GM21515 (cell line): ENCODE data around the gene PYGM.

Experiments
- ATAC-seq: cut with Tn5 transposase; IDR thresholded peaks from one replicate; pipeline ENCODE4 v1.9.1; 2021; ENCODE audit not compliant: unreplicated experiment

PYGM gene

DNA sequence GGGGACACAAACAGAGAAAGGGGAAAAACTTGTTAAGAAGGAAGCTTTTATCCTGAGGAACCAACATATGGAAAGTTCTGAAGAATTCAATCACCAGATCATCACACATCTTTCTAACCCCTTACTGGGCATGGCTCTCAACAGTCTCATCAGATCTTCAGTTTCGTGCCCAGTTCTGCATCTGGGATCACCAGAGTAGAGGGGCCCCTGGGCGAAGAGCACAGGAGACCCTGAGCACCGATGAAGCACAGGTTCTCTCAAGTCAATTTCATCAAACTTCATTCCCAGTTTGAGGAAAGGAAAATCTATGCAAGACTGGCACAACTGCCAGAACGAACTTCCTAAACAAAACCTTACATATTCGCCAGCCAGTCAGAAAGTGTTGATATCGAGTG, 8.5 kb upstream of the PYGM start:
- ATAC-seq: no peak

DNA sequence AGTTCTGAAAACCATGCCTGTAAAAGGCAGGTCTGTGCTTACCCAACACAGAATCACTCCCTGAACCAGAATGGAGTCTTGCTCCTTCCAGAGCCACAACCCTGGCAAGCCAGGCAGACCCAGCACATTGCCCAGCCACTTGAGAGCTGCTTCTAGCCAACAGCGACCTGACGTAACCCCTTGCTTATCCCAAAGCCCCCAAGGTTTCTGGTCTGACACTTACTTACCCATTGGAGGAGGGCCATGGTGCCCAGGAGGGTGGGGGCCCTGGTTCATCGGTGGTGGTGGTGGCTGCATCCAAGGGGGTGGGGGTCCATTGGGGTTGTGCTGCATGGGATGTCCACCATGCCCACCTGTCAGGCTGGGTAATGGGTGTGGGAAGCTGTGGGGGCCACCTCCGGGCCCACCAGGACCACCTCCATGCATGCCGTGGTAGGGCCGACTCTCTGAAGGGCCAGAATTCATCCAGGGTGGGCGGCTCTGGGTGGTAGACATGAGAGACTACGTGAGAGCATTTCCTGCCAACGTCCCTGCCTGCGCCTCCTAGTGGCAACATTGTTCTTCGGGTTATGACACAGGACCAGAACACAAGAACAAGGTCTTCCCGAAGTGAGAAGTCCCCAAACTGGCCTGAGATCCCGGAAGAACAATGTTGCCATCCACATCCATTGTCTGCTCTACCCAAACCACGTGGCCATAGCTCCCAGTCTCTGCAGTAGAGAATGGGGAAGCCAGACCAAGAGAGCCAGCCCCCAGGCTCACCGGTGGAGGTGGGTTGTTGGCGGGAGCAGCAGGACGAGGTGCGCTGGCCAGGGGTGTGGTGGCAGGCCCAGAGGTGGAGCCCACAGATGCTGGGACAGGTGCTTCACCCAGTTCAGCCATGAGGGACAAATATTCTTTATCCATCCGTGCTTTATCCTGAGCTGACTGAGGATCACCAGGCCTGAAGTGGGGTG, 7.8 kb upstream of the PYGM start:
- ATAC-seq: no peak

DNA sequence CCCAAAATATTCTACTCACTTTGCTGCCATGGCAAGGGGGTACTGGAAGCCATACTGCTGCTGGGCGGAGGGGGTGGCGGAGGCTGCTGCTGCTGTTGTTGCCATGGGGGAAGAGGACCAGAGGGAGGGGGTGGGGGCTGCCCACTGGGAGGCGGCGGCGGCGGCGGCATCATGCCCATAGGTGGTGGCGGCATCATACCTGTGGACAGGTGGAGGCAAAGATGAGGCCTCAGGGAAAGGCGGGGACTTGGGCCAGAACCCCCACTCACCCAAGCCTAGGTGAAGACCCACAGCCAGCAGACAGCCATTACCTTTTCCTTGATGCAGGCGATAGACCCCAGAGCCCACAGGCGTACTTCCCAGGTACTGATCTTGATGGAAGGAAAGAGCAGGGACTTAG, 7.1 kb upstream of the PYGM start:
- ATAC-seq: no peak

DNA sequence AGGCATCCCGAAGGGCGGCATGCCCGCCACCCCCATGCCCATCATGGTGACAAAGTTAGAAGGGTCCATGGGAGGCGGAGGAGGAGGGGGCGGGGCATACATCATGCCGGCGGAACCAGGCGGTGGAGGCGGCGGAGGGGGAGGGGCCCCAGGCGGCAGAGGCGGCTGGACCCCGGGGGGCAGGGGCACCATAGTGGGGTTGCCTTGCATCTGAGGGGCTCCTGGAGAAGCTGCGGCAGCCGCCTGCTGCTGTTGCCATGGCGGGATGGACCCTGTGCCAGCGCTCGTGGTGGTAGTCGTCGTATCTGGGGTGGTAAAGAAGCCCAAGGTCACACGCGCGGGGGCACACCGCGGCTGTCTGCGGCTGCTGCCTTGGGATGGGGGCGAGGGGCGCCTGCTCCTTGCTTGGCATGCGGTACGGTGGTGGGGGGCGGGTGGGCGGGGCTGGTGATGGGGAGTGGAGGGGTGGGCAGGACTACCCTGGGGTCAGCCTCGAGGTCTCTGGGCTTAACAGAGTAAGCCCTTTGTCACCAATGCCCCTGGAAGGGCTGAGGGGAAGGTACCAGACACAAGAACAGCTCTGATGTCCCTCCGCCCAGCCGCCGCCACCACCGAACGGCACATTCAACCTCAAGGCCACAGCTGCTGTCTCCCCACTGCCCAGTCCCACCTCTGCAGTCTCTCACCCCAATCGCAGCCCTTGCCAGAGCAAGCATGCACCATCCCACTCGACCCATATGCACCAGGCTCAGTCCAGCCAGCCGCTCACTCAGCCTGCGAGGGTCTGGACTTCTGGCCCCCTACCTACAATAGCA, 6.3 kb upstream of the PYGM start:
- ATAC-seq: no peak

DNA sequence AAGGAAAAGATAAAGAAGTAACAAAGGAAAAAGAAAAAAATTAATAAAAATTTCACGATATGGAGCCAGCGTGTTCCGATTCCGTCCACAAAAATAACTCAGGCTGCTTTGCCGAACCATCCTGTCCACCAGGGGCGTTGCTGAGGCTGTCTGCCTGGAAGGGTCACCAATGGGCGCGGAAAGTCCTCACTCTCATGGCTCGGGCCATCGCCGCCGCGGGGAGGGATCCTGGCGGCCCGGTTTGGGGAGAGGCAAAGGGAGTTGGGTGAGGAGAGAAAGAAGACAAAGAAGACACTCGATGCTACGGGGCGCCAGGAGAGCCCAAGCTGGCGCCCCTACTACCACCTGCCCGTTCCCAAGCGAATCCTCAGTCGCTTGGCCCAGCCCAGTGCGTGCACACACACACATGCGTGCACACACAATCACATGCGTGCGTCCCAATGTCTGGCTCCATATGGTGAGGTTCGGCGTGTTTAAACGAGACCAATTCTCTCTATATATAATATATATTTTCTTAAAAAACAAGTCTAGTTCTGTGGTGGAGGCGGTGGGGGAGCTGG, 5.6 kb upstream of the PYGM start:
- ATAC-seq: no peak

DNA sequence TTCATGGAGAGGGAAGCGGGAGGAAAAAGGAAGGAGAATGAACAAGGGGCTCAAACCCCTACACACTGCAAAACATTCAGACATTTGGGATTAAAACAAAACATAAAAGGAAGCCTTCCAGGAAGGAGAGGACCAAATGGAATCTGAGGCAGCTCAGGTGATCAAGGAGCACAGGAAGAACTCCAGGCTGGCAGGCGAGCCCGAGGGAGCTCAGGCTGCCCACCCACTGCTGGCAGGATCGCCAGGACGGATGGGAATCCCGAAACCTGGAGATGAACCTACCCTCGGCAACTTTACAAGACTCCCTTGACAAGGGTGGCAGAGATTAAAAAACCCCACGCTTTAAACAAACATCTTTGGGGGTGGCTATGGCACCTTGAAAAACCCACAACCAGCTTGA, 5.0 kb upstream of the PYGM start:
- ATAC-seq: no peak

DNA sequence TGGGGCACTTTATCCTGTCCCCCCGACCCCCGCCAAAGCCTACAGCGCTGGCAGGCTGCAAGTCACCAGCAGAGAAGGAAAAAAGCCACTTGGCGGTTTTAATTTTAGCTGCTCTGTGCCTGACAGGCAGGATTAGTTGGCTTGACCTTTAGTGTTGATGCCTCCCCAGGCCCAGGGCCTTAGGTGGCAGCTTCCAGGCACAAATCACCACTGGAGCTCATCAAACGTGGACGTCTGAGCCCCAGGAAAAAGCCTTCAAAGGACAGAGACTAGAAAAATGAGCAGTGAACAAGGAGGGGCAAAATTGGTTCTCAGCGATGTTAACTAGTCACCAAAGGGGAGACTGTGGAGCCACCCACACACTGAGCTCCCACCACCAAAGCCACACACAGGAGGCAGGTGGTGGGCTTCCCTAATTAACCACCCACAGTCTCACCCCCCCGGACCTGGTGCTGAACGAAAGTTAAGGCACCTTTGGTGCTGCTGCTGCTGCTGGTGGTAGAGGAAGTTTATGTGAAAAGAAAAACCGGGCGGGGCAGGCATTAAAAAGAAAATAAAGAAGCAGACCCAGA, 4.4 kb upstream of the PYGM start:
- ATAC-seq: no peak

DNA sequence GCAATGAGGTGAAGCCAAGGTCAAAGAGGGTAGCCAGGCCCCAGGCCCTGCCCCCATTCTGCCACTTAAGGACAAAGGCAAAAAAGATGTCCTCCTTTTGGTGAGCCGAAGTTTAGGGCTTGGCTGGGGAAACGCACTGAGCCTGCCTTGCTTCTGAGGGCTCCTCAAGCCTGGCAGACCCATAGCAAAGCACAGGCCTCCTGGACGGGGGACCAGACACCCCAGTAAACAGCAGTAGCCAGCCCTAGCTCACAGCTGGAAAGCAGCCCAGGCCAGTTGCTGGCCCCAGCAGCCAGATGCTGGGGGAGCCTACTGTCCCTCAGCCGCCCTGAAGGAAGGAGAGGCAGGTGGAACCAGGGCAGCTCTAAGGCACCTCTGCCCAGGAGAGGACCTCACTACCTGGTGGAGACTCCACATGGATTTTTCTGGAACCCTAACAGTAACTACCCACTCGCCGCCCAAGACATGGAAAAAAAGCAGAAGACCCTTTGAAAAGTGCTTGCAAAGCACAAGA, 3.8 kb upstream of the PYGM start:
- ATAC-seq: no peak

DNA sequence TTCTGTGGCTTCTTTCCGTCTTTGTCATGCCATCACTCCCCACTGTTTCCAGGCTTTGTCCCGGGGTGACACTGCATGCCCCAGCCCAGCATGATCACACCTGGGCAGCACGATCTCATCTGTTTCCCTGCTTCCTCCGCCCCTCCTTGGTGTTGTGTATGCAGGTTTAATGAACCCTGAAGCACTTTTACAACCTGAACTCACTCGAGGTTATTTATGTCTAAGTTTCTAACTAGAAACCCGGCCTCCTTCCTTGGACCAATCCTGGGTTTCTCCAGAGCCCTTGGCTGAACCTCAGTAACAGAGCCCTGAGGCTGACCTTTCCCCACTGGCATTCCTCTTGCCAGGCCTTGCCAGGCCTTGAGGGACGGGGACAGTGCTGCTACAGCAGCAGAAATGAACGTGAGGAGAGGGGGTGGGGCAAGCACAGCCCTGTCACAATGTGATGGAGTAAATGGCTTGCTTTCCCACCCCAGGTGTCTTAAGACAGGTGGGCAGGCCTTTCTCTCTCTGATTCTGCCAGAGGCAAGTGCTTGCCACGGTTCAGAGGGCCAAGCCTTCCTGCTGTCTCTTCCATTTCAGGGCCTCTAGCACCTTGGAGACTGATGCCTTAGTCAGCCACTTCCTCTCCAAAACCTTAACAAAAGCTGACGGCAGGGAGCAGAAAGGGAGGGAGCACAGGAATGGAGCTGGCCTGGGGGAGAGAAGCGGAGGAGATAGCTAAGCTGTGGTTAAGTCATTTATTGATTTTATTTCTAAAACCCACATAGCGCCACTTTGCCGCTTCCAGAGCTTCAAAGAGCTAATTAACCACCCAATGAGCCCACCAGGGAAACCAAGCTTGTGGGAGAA, 3.1 kb upstream of the PYGM start:
- no peak for ATAC-seq

DNA sequence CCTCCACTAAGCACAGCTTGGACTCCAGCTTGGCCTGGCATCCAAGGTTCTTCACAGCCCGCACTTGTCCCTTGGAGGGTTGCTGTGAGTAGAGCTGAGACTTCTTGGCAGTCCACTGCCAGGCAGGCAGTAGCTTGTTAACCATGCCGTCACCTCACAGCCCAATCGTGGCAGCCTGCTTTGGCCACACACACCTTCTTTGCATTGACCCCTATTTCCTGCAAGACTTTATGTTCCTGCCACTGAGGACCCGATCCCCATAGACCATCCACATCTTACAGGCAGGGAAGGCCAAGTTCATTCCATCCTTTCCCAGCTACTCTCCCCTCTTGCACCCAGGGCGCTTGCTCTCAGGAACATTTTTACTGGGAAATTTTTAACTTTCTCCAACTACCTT, 2.5 kb upstream of the PYGM start:
- no peak for ATAC-seq

DNA sequence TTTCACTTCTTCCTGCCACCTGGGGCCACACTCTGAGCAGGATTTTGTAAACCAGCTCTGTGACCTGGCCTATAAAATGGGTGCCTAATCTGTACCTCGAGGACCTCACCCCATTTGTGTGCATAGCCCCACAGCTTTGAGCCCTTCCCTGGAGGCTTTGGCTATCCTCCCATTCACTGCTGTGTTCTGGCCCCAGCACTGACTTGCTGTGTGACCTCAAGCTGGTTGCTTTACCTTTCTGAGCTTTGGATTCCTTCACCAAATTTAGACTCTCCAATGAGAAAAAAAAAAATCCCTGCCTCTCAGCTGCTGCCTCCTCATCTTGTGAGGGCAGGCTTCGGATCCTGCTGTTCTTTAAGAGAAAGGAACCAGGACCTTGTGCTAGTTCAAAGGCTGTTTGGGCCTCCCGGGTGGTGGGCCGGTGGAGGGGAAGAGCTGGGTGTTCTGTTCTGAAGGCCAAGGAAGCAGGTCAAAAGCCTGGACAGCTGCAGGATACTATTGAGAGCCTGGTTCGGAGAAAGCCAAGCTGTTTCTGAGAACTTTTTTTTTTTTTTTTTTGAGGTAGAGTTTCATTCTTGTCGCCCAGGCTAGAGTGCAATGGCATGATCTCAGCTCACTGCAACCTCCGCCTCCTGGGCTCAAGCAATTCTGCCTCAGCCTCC, 1.1 kb upstream of the PYGM start:
- ATAC-seq: no peak

DNA sequence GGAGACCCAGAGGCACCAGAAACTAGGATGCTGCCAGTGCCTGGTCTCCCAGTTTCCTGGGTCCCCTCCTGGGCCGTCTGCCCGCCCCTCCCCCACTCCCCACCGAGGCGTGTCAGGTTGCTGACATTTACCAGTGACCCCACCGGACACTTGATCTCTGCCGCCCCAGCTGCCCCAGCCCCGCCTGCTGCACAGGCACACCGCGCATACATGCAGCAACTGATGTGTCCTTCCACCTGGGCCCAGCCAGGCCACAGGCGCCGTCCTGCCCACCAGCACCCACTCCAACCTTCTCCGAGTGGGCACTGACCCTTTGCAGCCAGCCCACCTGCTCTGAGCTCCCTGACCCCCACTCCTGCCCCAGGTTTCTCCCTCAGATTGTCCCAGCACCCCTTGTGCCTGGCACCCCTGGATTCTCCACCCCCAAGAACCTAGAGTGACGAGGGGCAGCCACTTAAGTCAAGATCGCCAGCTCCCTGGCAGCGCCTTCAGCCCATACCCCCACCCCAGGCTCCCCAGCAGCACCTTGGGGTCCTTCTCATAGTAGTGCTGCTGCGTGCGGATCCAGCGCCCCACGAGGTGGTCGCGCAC, 548 bp downstream of the PYGM start:
- ATAC-seq: no peak

DNA sequence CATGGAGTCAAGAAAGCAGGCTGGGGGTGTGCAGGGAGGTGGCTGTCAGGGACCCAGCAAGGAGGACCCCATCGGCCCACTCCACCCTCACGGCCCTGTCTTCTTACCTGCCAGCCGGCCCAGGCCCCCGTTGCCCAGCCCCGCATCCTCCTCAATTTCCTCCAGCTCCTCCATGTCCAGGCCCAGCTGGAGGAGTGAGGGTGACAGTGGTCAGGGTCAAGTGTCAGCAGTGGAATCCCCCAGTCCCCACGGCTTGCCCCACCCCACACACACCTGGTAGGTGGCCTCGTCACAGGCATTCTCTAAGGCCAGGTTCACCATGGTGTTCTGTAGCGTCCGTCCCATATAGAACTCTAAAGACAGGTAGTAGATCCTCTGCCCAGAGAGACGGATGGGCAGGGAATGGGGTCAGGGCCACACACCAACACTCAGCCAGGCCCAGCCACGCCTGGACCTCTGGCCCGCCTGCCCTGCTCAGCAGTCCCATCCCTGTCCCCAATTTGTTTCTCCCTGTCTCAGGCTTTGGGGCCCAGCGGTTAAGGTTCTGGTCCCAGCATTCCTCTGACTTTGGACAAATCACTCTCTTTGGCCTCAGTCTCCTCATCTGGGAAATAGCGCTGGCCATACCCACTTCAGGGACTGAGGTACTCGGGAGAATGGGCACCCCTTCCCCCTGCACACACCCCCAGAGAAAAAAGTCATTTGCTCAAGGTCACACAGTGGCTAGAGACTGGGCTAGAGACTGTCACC, 1.3 kb downstream of the PYGM start:
- no peak for ATAC-seq

DNA sequence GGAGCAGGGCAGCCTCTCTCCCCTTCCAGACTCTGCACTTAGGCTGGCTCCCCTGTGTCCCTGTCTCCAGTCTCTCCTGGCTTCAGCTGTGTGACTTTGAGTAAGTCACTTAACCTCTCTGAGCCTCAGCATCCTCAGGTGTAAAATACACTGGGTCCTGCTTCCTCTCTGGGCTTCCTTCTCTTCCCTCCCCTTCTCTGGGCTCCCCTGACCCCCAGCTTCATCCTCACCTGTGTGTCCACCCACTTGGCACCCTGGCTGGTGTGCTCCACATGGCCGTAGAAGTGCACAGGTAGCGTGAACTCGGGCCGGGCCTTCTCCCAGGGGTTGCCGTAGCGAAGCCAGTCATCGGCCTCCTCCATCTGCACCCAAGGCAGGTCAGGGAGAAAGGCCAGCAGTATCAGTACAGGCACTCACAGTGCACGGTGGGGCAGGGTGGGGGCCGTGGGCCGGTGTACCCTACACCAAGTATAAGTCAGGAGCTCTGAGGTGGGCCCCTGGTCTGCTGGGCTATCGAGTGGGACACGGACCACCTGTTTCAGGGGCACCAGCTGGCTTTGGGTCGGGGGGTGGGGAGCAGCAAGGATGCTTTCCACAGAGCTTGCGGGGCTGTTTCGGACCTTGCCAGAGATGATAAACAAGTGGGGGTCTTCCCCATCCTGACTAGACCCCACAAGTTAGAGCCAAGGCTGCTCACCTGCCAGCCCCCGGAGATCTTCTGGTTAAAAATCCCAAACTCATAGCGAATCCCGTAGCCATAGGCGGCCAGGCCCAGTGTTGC, 2.0 kb downstream of the PYGM start:
- no peak for ATAC-seq

DNA sequence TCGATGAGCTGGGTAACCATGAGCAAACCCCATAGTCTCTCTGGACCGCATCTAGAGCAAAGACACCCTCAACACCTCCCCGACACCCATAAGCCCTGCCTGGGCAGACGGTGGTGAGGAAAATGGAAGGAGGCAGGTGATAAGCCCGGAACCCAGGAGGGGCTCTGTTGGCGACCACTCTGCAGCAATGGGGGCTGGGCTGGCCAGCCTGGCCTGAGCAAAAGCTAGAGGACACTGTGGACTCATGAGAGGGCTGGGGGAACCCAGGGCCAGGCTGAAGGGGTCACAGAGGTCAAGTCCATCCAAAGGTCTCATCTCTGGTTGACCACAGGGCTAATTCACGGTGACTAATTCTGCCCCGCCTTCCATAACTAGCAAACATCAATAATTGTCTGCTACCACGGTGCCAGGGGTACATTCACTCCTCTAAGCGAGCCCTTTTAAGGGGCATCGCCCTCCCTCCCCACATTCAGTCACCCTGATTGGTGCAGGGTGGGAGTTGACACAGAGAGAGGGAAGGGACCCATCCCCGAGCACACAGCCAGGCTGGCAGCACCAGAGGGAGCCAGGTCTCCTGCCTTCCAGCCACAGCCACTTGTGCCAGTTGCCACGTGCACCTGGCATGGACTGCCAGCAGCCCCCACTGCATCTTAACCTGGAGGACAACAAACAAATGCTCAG, 4.0 kb downstream of the PYGM start:
- no peak for ATAC-seq

DNA sequence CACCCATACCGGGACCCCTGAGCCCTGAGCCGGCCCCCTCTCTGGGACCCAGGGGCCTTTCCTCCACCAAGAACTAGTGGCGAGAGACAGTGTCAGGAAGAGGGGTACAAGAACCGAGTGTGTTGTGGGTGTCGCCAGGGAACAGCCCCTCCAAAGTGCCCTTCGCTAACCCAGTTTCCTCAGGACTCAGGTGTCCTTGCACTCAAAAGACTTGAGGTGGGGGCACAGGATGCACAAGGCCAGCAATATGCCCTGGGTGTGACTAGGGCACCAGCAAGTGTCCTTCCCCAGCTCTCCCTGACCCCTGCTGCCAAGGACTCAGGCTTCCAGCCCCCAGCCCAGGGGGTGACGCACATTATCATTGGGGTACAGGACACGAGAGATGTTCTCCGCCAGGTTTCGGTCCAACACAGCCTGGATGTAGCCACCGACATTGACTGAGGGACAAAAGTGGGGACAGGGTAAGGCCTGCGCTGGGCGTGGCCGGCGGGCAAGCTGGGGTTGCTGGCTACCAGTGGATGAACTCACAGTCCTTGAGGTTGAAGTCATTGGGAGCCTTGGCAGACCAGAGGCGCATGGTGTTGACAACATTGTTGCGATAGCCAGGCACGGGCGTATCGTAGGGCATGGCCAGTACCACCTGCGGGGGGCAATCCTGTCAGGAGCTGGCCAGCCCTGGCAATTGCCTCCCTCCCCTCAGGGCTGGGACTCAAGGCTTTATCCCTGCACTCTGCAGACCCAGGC, 4.7 kb downstream of the PYGM start:
- ATAC-seq: no peak
